AG09319 (cell line): Measurements from ENCODE around the gene IQCK.

Experiments
- DNase-seq: peaks from one replicate; pipeline ENCODE4 v3.0.0-alpha.2; 2010; ENCODE audit warnings: low read depth; ENCODE audit errors: extremely low read depth
- CTCF ChIP-seq: IDR thresholded peaks from 2 replicates; pipeline ENCODE4 v1.5.1; 2011; ENCODE audit warnings: low read depth, mild to moderate bottlenecking, inconsistent platforms, low read length, moderate library complexity

IQCK gene

DNA sequence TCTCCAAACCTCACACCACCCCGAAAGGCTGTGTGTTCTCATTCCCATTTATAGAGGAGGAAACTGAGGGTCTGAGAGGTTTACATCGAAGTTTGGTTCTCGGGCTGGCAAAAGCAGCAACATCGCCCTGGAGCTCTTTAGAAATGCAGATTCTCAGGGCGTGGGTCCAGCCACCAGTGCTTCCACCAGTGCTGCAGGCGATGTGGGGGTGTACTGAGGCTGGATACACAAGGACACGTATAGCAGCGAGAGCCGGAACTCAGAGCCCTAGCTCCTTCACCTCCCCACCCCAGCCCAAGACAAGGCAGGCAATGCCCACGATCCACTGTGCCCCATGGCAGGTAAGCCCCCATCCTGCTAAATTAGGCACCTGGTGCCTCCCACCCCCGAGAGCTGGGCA is 160.7 kb downstream of the IQCK start:
- TF ChIP-seq CTCF = no peak
- no peak for DNase-seq

- no peak for TF ChIP-seq CTCF
- no peak for DNase-seq
Measured at GRCh38 chr16:19879241-19879792, 161.2 kb downstream of the IQCK start.

DNA sequence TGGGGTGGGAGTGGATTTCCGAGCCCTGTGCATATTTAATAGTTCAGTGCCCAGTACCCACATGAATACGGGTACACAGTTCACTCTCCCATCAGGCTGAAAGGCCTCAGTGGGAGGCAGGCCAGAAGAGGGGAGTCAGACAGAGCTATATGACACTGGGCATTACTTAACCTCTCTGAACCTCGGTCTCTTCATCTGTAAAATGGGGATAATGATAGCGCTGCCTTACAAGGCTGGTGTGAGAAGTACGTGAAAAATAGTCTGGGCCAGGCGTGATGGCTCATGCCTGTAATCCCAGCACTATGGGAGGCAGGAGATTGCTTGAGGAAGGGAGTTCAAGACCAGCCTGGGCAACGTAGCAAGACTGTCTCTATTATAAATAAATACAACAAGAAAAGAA is 163.0 kb downstream of the IQCK start:
- TF ChIP-seq CTCF = no peak

GRCh38 chr16:19881783-19882182 is 163.7 kb downstream of the IQCK start:
- TF ChIP-seq CTCF = no peak
- no peak for DNase-seq

More for the DNA sequence above, 163.0 kb downstream of the IQCK start:
- DNase-seq = no peak

DNA sequence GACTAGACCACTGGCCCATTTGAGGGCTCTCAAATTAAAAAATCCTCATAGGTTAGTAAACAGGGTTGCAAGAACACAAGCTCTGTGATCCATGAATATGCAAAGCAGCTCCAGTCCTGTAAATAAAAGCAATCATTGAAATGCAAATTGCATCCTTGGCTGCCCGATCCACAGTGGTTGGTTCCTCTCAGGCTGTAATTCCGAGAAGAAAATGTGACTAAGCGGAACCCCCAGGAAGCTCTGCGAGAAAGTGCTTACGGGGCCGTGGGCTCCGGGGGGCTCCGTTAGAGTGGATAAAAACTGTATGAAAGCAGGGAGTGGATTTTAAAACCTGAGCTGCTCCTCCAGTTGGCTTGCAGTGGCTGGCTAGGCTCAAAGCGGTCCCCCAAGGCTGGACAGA is 164.1 kb downstream of the IQCK start:
- no peak for TF ChIP-seq CTCF
- no peak for DNase-seq

GRCh38 chr16:19882646-19883045 is 164.6 kb downstream of the IQCK start:
- no peak for TF ChIP-seq CTCF
- DNase-seq = no peak

GRCh38 chr16:19883296-19883965 is 165.4 kb downstream of the IQCK start:
- no peak for DNase-seq
- TF ChIP-seq CTCF = no peak
